SJSA1 (cell line): ENCODE data around the gene UGCG. TPM values are rescaled to one million over a fixed set of nuclear protein-coding genes. Genes with fewer than 3 reads are reported as not detected.
"Not testable (repeated sequence)": the region's sequence is repeated elsewhere in the genome, so short reads cannot be mapped to it uniquely, and the experiment has no call there.

Experiments
- DNase-seq, 2 experiments: peaks; one replicate each; pipeline ENCODE4 v3.0.0-alpha.2; 2015 to 2020; ENCODE audit warnings: low spot score in 2 of 2, low read depth in 1 of 2
- H3K27ac ChIP-seq: fragments of 250-450 bp; sonication (Bioruptor Pico); 2 replicates; pipeline ENCODE4 v1.5.1; 2020; ENCODE audit warnings: mild to moderate bottlenecking, moderate library complexity
- H3K27me3 ChIP-seq: fragments of 250-450 bp; sonication (Bioruptor Pico); replicated peaks from 2 replicates; pipeline ENCODE4 v1.5.1; 2020; ENCODE audit warnings: mild to moderate bottlenecking, moderate library complexity
- H3K36me3 ChIP-seq: fragments of 250-450 bp; sonication (Bioruptor Pico); 2 replicates; pipeline ENCODE4 v1.5.1; 2020; ENCODE audit warnings: mild to moderate bottlenecking
- H3K4me1 ChIP-seq: fragments of 250-450 bp; sonication (Bioruptor Pico); replicated peaks from 2 replicates; pipeline ENCODE4 v1.6.1; 2021; ENCODE audit warnings: mild to moderate bottlenecking
- H3K4me3 ChIP-seq: fragments of 250-450 bp; sonication (Bioruptor Pico); 2 replicates; pipeline ENCODE4 v1.5.1; 2020; ENCODE audit warnings: mild to moderate bottlenecking
- H3K9me3 ChIP-seq: fragments of 250-450 bp; sonication (Bioruptor Pico); replicated peaks from 2 replicates; pipeline ENCODE4 v1.5.1; 2020; ENCODE audit warnings: mild to moderate bottlenecking
- total RNA-seq: library from RNA; depleted of rRNA; stranded (reverse); fragments of >200 nt; shearing (Covaris generic); gene quantifications from 2 replicates; pipeline ENCODE4 v1.2.3, GENCODE V29; 2014

UGCG gene
- total RNA-seq, 1 experiment from 2014 or later: 54.7 TPM

GRCh38 chr9:111898331-111899096, 1.9 kb downstream of the UGCG start:
- Histone ChIP-seq H3K27me3 (no peaks in the 10 kb centered on the region), H3K9me3 (no peaks in the 10 kb centered on the region), H3K4me1 (peaks cover 56% of the 10 kb centered on the region), H3K36me3 (peaks cover 14% of the 10 kb centered on the region), H3K27ac (0 out of 2 replicates have a peak overlapping the region, but pooled peaks have one; percentile 73), H3K4me3 (peak overlapping the region; percentile 98)
- DNase-seq: no peak

- Histone ChIP-seq H3K4me3 (no peak overlapping the region), H3K4me1 (peaks cover 55% of the 10 kb centered on the region), H3K27me3 (no peaks in the 10 kb centered on the region), H3K27ac (no peak overlapping the region), H3K9me3 (no peaks in the 10 kb centered on the region), H3K36me3 (peaks cover 14% of the 10 kb centered on the region)
- DNase-seq: no peak
Measured at GRCh38 chr9:111900151-111900857, 3.7 kb downstream of the UGCG start.

GRCh38 chr9:111900858-111901612, 4.4 kb downstream of the UGCG start:
- H3K4me1 ChIP-seq: peaks cover 48% of the 10 kb centered on the region
- no peaks in the 10 kb centered on the region for H3K9me3 ChIP-seq
- H3K27me3 ChIP-seq: no peaks in the 10 kb centered on the region
- peaks cover 14% of the 10 kb centered on the region for H3K36me3 ChIP-seq
- H3K27ac ChIP-seq: no peak overlapping the region
- no peak for DNase-seq
- no peak overlapping the region for H3K4me3 ChIP-seq

GRCh38 chr9:111902391-111903139, 6.0 kb downstream of the UGCG start:
- H3K27me3 ChIP-seq: no peaks in the 10 kb centered on the region
- peaks cover 45% of the 10 kb centered on the region for H3K4me1 ChIP-seq
- H3K4me3 ChIP-seq: no peak overlapping the region
- H3K27ac ChIP-seq: 0 out of 2 replicates have a peak overlapping the region, but pooled peaks have one; percentile 4
- H3K36me3 ChIP-seq: peaks cover 5% of the 10 kb centered on the region; the same call in 1 of the 2 replicates
- DNase-seq: peak in 1 of 2 experiments; percentile 44
- no peaks in the 10 kb centered on the region for H3K9me3 ChIP-seq

GRCh38 chr9:111903535-111903934, 6.9 kb downstream of the UGCG start:
- H3K4me1 ChIP-seq: peaks cover 45% of the 10 kb centered on the region
- not testable (repeated sequence) for H3K27ac ChIP-seq, H3K9me3 ChIP-seq, DNase-seq, H3K36me3 ChIP-seq, H3K27me3 ChIP-seq, H3K4me3 ChIP-seq

- H3K4me1 ChIP-seq: peaks cover 45% of the 10 kb centered on the region
- no peaks in the 10 kb centered on the region; the same call in 1 of the 2 replicates for H3K36me3 ChIP-seq
- no peaks in the 10 kb centered on the region for H3K9me3 ChIP-seq
- no peak for DNase-seq
- H3K27ac ChIP-seq: no peak overlapping the region
- H3K27me3 ChIP-seq: no peaks in the 10 kb centered on the region
- no peak overlapping the region for H3K4me3 ChIP-seq
Measured at GRCh38 chr9:111904026-111904425, 7.4 kb downstream of the UGCG start.

- no peaks in the 10 kb centered on the region; the same call in 1 of the 2 replicates for H3K36me3 ChIP-seq
- H3K9me3 ChIP-seq: no peaks in the 10 kb centered on the region
- no peaks in the 10 kb centered on the region for H3K27me3 ChIP-seq
- H3K4me3 ChIP-seq: no peak overlapping the region
- DNase-seq: no peak
- peaks cover 43% of the 10 kb centered on the region for H3K4me1 ChIP-seq
- H3K27ac ChIP-seq: no peak overlapping the region
Measured at GRCh38 chr9:111904891-111905291, 8.3 kb downstream of the UGCG start.

GRCh38 chr9:111907147-111907546, 10.5 kb downstream of the UGCG start:
- Histone ChIP-seq H3K9me3 (no peaks in the 10 kb centered on the region), H3K27ac (no peak overlapping the region), H3K27me3 (no peaks in the 10 kb centered on the region), H3K36me3 (no peaks in the 10 kb centered on the region; the same call in 1 of the 2 replicates), H3K4me3 (no peak overlapping the region), H3K4me1 (peaks cover 21% of the 10 kb centered on the region)
- DNase-seq: no peak

GRCh38 chr9:111909444-111909843, 12.8 kb downstream of the UGCG start:
- Histone ChIP-seq H3K36me3 (peaks cover 4% of the 10 kb centered on the region; the same call in 1 of the 2 replicates), H3K4me3 (no peak overlapping the region), H3K27ac (no peak overlapping the region), H3K9me3 (no peaks in the 10 kb centered on the region), H3K4me1 (peaks cover 9% of the 10 kb centered on the region; the same call in 1 of the 2 replicates), H3K27me3 (no peaks in the 10 kb centered on the region)
- no peak for DNase-seq

- H3K4me3 ChIP-seq: no peak overlapping the region
- H3K27ac ChIP-seq: no peak overlapping the region
- peaks cover 9% of the 10 kb centered on the region; the same call in 1 of the 2 replicates for H3K4me1 ChIP-seq
- no peaks in the 10 kb centered on the region for H3K27me3 ChIP-seq
- H3K36me3 ChIP-seq: peaks cover 14% of the 10 kb centered on the region
- DNase-seq: no peak
- H3K9me3 ChIP-seq: no peaks in the 10 kb centered on the region
Measured at GRCh38 chr9:111910428-111910827, 13.8 kb downstream of the UGCG start.

GRCh38 chr9:111913159-111913558, 16.5 kb downstream of the UGCG start:
- Histone ChIP-seq H3K4me3 (no peak overlapping the region), H3K27me3 (no peaks in the 10 kb centered on the region), H3K4me1 (peaks cover 9% of the 10 kb centered on the region; the same call in 1 of the 2 replicates), H3K36me3 (peaks cover 37% of the 10 kb centered on the region), H3K27ac (no peak overlapping the region), H3K9me3 (no peaks in the 10 kb centered on the region)
- DNase-seq: no peak

- Histone ChIP-seq H3K27me3 (no peaks in the 10 kb centered on the region), H3K4me3 (no peak overlapping the region), H3K36me3 (peaks cover 48% of the 10 kb centered on the region), H3K27ac (no peak overlapping the region), H3K4me1 (no peaks in the 10 kb centered on the region), H3K9me3 (no peaks in the 10 kb centered on the region)
- no peak for DNase-seq
Measured at GRCh38 chr9:111914749-111915424, 18.3 kb downstream of the UGCG start.

GRCh38 chr9:111915425-111915758, 18.8 kb downstream of the UGCG start:
- no peak for DNase-seq
- H3K4me3 ChIP-seq: no peak overlapping the region
- H3K27me3 ChIP-seq: no peaks in the 10 kb centered on the region
- H3K36me3 ChIP-seq: peaks cover 53% of the 10 kb centered on the region
- H3K9me3 ChIP-seq: no peaks in the 10 kb centered on the region
- no peaks in the 10 kb centered on the region for H3K4me1 ChIP-seq
- no peak overlapping the region for H3K27ac ChIP-seq
